Vagina (tissue), 2 donors: ENCODE results near the gene DENND5A.

Experiments used
- CTCF ChIP-seq, 3 experiments: fragments of 450-650 bp in 2 of 3; fragments of 200-600 bp in 1 of 3; sonication (generic) in 1 of 3; IDR thresholded peaks; one replicate each; pipeline ENCODE4 v1.5.1; 2017 to 2019; ENCODE audit warnings: antibody characterized with exemption in 3 of 3, mild to moderate bottlenecking in 2 of 3, moderate library complexity in 2 of 3
- POLR2AphosphoS5 ChIP-seq, 2 donors: sonication (generic); formaldehyde crosslinking; IDR thresholded peaks; one replicate each; pipeline ENCODE4 v1.9.0; 2017; ENCODE audit warnings: antibody characterized with exemption in 2 of 2, mild to moderate bottlenecking in 2 of 2, low read depth in 1 of 2; ENCODE audit not compliant: insufficient read depth in 1 of 2

GRCh38 chr11:9313648-9314290 lies 48.6 kb upstream of the DENND5A start:
- TF ChIP-seq CTCF (IDR thresholded peaks at IDR 0.05) (no peak), POLR2AphosphoS5 (IDR thresholded peaks at IDR 0.05; ENCODE audit: insufficient read depth in 1 of 2, low read depth in 1 of 2) (no peak)
